ENCODE measurements around the gene FBXW4.
A peak's percentile ranks its signal among the peaks of the same experiment; 100 is the strongest.

The FBXW4 gene, protein sequence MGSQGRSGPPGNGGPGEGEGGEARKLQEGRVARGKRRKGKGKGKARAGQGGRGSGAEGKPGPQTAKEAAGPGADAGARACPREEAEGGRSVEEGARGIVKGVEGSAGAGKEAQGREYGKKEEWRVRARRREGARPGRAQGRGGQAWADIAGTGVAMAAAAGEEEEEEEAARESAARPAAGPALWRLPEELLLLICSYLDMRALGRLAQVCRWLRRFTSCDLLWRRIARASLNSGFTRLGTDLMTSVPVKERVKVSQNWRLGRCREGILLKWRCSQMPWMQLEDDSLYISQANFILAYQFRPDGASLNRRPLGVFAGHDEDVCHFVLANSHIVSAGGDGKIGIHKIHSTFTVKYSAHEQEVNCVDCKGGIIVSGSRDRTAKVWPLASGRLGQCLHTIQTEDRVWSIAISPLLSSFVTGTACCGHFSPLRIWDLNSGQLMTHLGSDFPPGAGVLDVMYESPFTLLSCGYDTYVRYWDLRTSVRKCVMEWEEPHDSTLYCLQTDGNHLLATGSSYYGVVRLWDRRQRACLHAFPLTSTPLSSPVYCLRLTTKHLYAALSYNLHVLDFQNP

DNA sequence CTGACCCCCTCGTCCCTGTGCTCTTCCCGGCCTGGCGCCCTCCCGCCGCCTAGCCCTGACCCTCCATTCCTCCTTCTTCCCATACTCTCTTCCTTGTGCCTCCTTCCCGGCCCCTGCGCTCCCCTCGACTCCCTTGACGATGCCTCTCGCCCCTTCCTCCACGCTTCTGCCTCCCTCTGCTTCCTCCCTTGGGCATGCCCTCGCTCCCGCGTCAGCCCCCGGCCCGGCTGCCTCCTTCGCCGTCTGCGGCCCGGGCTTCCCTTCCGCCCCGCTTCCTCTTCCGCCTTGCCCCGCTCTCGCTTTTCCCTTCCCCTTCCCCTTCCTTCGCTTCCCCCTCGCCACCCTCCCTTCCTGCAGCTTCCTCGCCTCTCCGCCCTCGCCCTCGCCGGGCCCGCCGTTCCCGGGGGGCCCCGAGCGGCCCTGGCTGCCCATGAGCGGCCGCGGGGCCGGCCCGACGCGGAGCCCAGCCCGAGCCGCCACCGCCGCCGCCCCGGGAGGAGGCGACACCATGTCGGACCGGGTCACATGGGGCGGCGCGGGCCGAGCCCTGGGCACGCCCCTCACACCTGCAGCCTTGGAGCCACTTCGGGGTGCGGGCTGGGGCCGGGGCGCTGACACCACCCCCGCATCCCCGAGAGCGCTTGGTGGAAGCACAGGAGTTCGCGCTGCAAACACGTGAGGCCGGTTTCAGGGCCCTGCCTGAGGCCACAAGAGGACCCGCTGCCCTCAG, at the start of gene FBXW4:
Gene FBXW4 (minus strand): TSS at position 497 of the 730 bp plus-strand sequence. CDS start 65 bp downstream, at position 432.
- DNase-seq: peak; percentile 16

DNA sequence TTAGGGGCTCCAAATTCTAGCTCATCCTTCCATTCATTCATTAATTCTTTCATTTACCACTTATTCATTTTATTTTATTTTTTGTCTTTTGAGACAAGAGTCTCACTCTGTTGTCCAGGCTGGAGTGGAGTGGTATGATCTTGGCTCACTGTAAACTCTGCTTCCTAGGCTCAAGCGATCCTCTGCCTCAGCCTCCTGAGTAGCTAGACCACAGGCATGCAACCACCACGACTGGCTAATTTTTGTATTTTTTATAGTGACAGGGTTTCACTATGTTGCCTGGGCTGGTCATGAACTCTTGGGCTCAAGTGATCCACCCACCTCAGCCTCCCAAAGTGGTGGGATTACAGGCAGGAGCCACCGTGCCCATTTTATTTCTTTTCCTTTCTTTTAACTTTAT, 49.3 kb upstream of the FBXW4 start:
- DNase-seq: no peak

DNA sequence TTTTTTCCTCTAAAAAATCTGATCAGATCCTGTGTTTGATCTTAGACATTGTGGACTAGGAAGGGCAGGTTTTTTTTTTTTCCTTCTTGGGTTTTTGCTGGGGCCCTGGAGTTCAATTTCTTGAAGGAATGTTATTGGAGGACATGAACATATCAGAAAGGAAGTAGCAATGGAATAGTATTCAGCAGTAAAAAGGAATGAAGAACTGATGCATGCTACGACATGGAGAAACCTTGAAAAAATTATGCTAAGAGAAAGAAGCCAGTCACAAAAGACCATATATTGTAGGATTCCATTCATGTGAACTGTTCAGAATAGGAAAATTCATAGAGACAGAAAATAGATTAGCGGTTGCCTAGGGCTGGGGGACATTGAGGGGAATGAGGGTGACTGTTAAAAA, 47.0 kb upstream of the FBXW4 start:
- no peak for DNase-seq

DNA sequence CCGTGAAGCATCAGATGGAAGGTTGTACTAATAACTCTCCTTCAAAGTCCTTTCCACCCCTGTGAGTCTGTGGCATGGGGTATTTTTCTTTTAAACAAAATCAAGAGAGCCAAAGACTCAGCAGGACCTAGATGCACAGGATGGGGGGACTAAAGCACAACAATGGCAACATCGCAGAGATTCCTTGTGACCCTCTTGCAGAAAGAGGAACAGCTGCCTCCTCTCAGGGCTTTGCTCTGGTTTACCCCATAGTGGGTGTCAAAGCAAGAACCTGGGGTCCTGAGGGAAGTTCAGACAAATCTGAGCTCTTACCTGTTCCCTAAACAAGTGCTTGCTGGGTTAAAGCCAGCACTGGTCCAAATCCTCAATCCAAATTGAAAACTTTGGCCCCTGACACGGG, 41.7 kb upstream of the FBXW4 start:
- DNase-seq: no peak

DNA sequence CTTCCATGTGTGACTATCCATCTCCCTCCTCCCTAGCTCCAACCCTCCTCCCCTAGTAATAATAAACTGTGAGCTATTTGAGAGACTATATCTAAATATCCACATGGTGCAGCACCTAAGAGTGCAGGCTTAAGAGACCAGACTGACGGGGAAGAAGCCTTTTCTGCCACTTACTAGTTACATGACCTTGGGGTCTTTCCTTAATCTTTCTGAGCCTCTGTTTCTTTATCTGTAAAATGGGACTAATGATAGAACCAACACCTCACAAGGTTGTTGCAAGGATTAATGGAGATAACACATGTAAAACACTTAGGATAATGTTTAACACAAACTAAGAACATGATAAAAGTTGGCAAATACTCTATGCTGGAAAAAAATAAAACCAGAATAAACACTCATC, 37.1 kb upstream of the FBXW4 start:
- DNase-seq: no peak

DNA sequence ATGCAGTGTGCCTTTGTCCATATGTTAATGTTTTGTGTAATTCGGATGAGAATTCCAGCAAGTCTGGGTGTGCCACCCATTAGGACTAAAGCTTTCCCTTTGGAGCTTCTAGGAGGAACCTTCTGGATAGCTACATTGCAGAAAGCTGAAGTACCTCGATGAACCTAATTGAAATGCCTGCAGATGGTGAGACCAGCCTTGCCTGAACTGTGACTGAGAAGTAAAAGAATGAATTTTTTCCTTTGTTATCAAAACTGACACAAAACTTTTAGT, 31.1 kb upstream of the FBXW4 start:
- no peak for DNase-seq

DNA sequence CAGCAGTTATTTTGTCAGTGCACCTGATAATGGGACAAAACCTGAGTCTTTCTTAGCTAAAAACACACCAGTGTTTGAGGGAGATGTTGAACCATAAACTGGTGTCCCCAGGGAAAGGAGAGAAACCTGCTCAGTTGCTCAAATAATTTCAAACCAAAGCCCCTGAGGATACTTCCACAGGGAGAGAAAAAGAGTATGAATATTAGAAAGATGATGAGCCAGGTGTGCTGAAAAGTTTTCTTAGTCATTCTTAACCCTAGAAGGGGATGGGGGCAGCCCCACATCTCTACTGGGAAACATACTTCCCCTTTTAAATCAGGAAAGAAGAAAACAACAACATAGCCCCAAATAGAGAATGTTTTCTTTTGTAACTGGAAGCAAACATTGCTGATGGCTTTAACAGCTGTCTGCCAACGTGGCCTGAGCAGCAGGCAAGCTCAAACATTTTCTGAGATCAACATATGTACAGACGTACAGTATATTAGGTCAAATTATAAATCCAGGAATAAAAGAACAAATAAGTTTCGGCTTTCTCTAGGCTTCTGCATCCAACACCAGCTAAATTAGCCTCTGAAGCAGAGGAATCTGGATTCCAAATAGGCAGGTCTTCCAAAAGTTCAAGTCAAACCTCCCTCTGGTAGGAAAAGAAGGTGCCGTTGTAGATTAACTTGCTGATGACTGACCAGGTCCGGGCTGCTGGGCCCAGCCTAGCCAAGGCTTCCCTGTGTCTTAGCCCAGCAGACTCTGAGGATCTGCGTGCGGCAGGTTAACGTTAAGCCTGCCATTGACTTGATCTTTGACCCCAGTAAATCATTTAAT, 30.5 kb upstream of the FBXW4 start:
- DNase-seq: no peak

DNA sequence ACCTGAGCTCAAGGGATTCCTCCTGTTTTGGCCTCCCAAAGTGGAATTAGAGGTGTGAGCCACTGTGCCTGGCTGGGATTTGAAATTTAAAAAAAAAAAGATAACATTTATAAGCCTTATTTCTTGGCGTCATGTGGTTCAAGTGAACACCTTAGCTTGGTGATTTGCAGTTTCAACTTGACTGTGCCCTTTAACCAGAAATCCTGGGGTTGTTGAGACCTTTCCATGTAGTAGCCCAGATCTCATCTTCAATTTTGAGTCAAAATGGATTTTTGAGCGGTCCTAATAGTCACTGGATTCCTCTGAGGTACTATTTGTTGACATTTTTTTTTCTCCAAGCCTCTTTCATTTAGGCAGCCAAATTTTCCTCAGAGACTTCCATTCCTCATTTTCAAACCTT, 29.5 kb upstream of the FBXW4 start:
- no peak for DNase-seq

DNA sequence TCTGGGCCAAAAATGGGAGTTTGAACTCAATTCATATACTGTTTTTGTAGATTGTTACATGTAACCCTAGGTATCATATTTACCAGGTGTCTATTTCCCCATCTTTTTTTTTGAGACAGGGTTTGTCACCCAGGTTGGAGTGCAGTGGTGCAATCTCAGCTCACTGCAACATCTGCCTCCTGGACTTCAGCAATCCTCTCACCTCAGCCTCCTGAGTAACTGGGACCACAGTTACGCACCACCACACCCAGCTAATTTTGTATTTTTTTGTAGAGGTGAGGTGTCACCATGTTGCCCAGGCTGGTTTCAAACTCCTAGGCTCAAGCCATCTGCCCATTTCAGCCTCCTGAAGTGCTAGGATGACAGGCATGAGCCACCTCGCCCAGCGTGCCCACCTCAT, 28.2 kb upstream of the FBXW4 start:
- DNase-seq: no peak

DNA sequence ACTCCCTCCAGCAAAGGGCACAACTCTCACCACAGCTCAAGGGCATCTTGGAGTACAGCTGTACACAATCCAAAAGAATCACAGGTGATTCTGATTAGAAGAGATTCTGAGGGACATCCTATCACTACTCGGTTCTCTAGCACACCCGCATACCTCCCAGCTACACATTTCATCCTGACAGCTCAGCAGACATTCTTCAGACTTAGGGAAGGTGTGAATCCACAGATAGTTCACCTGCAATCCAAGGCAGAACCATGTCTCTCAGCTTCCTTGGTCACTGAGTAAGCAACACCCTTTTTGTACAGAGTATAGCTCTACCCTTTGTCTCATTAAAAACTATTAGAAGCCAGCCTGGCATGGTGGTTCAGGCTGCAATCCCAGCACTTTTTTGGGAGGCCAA, 26.8 kb upstream of the FBXW4 start:
- DNase-seq: no peak

DNA sequence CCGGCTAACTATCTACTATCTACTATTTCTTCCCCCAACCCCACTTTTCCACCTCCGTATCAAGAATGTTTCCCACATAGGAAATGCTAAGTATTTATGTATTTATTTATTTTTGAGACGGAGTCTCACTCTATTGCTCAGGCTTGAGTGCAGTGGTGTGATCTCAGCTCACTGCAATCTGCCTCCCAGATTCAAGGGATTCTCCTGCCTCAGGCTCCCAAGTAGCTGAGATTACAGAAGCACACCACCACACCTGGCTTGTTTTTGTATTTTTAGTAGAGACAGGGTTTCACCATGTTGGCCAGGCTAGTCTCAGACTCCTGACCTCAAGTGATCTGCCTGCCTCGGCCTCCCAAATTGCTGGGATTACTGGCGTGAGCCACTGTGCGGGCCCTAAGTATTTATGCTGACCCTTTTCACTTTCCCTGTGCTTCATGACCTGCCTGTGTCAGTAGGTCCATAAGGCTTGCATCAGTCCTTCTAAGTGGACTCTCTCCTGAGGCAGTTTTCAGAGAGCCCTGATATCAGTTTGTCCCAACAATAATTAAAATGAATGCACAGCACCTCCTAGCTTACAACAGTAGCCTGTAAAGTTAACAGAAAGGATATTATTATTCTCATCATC, 25.7 kb upstream of the FBXW4 start:
- DNase-seq: no peak

DNA sequence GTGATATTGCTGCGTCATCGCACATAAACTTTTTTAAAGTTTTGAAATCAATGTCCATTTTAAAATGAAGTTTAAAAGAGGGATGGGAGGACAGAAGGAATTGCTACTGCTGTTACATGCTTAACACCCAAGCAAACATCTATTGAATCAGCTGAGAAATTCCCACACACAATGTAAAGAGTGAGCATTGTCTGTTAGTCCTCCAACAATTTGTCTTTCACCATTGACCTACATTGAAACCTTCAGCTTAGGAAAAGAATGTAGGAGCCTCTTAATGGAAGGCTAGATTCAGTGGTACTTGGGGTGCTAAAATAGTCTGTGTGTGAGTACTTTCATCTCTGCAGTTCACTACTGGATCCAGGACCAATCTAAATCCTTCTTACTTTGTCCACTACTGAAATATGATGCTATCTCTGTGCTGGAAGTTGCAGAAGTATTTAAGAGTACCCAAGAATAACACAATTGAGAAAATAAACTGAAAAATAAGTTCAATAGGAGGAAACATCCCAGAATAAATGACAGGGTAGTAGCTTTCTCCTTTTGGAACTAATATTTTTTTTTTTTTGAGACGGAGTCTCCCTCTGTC, 23.8 kb upstream of the FBXW4 start:
- DNase-seq: no peak

DNA sequence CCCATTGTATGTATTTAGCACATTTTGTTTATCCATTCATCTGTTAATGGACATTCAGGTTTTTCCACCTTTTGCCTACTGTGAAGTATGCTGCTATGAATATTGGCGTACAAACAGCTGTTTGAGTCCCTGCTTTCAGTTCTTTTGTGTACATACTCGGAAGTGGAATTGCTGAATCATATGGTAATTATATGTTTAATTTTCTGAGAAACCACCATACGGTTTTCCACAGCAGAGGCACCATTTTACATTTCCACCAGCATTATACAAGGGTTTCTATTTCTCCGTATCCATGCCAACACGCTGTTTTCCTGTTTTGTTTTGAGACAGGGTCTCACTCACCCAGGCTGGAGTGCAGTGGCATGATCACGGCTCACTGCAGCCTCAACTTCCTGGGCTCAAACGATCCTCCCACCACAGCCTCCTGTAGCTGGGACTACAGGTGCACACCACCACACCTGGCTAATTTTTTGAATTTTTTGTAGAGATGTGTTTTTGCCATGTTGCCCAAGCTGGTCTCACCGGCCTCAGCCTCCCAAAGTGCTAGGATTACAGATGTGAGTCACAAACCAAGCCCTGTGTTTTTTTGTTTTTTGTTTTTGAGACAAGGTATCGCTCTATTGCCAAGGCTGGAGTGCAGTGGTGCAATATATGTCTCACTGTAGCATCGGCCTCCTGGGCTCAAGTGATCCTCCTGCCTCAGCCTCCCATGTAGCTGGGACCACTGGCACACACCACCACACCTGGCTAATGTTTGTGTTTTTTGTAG, 22.1 kb upstream of the FBXW4 start:
- no peak for DNase-seq

DNA sequence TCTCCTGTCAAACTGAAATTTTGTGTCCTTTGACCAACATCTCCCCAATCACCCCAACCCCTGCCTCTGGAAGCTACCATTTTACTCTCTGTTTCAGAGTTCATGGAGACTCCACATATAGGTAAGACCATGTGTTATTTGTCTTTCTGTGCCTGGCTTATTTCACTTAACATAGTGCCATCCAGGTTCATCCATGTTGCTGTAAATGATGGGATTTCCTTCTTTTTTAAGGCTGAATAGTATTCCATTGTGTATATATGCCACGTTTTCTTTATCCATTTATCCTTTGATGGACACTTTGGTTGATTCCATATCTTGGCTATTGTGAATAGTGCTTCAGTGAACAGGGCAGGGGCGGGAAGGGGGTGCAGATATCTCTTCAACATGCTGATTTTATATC, 18.0 kb upstream of the FBXW4 start:
- DNase-seq: no peak

DNA sequence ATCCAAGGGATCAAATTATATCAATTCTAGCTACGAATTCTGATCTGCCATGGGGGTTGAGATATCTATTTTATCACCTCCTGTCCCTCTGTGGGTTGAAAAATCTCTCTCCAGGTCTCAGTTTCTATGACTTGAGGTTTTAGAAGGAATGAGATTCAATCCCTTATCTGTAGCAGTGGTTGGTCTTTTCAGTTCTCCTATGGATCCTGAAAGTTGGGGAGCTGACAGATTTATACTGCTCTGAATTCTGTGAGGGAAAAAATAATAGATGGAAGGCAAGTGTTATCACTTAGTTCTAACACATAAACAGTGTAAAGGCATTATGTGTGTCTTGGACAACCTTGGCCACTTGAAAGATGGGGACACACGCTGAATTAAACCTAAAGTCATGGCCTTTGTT, 15.8 kb upstream of the FBXW4 start:
- DNase-seq: no peak

DNA sequence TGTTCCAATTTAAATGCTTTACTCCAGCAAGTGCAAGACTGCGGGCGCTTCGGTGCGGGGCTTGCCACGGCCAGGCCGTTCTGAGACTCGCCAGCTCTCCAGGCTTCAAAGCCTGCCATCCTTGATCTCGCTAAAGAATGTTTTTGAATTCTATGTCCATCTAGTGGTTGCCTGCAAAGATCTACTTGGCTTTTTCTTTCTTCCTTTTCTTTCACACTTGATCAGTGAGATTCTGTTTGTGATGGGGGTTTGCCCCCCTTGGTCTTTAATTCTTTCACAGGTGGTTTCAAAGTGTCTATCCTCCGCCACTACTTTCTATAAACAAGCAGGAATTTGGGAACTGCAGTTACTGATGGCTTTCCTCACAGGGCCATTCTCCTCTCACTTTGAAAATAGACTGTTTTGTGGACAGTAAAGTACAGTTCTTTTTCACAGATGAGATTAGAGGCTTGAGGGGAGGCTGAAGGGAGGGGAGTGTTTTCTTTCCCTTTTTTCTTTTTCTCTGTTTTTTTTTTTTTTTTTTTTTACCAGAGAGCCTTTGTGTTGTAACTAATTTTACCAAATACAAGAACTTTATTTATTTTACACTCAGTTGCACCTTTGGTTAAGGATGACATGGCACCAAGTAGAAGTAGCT, 15.2 kb upstream of the FBXW4 start:
- DNase-seq: no peak

DNA sequence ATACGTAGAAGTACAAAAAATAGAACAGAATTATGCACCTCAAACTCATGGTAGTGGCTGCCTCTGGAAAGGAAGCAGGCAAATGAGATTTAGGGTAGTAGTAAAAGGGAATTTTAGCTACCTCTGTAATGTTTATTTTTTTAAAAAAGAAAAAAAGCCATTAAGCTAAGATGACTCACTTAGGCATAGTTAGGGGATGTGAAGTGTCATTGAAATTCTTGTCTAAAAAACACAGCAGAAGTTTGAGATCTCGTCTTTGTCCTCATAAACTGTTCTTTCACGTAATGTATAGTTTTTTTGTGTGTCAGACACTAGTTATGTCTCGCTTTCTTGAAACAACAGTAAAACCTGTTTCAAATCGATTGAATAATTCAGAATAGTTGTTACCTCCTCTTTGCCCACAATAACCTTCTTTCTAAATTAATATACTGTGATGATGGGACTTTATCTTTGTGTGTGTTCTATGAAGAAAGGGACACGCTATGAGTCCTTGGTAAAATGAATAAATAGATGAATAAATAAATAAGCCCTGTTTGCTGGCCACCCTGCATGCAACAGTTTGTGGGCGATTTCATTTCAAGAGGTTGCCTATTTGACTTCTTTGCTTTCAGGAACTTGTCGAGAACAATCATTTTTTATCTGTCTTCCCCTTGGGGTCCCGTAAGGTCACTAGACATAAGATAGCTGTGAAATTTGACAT, 14.5 kb upstream of the FBXW4 start:
- no peak for DNase-seq

DNA sequence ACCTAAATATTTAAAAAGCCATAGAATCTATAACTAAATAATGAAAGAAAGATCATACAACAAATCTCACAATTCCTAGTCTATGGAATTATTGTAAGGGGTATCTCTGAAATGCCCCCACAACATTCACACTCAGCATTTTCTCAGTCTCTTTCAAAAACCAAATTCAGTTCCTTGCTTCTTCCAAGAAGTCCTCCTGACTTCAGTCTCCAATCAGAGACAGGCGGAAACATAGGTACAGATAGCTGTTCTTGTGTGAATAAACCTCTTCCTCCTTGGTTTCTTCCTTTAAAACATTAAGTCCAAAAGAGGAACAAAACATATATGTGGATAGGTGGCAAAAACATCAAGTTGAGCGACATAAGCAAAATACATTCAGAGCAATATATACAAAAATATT, 13.9 kb upstream of the FBXW4 start:
- DNase-seq: no peak

DNA sequence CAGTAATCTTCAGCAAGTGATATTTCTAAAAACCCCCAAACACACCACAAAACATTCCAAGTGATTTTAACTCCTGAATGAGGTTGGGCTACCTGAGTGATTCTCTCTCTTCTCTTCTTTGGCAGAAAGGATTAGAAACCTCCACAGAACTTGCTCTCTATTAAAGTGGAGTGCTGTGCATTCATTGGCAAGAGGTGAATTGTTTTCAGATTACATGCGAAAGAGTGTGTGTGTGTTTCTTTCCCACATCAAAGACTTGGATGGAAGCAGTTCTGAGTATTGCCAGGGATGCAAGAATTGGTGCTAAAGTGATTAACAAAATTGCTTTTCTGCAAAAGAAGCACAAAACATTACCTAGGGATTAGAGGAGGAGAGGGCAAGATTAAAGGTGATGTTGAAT, 13.1 kb upstream of the FBXW4 start:
- DNase-seq: no peak

DNA sequence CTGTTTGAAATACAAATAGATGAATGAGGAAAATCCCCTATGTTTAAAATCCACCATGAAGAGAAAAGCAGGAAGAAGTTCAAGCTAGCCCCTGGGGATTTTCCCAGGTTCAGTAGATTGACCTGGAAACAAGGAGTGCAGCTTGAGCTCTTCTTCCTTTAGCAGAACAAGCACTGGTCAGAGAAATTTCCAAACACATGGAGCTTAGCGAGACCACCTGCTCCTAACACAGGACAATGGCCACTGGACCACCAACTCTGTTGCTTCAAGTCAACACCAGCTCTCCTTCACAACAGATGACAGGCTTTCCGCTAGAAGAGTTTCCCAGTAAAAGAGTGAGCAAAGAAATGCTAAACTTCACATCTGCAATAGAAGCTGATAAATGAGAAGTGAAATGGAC, 9.4 kb upstream of the FBXW4 start:
- DNase-seq: no peak

DNA sequence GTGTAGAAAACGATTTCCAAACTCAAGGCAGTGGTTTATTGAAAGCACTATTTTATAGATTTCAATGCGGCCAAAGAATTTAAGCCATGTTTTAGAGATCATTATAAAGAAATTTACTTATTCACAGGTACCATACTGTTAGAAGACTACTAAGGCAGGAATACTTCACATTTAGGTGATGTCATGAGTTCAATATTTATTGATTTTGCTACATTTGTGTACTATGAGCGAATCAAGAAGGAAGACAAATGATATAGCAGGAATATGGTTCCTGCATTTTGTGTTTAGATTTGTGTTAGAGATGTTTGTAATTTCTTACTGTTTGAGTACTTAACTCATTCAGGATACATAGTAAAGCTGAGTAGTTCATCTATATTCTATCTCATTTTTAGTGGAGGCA, 1.7 kb upstream of the FBXW4 start:
- no peak for DNase-seq

All from kidney glomerular epithelial cell (primary cell).